ENCODE measurements around the gene NADK2. TPM values are rescaled to one million over a fixed set of nuclear protein-coding genes. Genes with fewer than 3 reads are reported as not detected.

Gene NADK2
- total RNA-seq, 1 experiment from 2014 or later = 12.2 TPM

GRCh38 chr5:36237751-36238150 lies 4.0 kb downstream of the NADK2 start:
- TF ChIP-seq CTCF (conservative IDR thresholded peaks at IDR 0.05) = no peak
- Histone ChIP-seq H3K23ac (ENCODE audit: insufficient read length, low read depth, low read length) (no peak overlapping the region), H3K9me3 (ENCODE audit: control insufficient read depth, low read depth, low read length) (no peaks in the 10 kb centered on the region), H3K4me2 (ENCODE audit: insufficient read depth, insufficient read length, low read length) (no peak overlapping the region), H3K18ac (ENCODE audit: insufficient read length, low read depth, low read length) (no peak overlapping the region), H4K8ac (replicated peaks; ENCODE audit: insufficient read length, low read depth, low read length) (no peak overlapping the region), H2BK15ac (ENCODE audit: low read depth, low read length) (no peak overlapping the region), H2BK120ac (ENCODE audit: low read depth, low read length, poor library complexity, severe bottlenecking) (no peak overlapping the region), H3K27ac (ENCODE audit: insufficient read length, low read depth, low read length) (no peak overlapping the region), H2BK20ac (ENCODE audit: low read depth, low read length, poor library complexity, severe bottlenecking) (no peak overlapping the region), H4K91ac (ENCODE audit: insufficient read length, low read depth, low read length) (no peak overlapping the region), H2AK5ac (ENCODE audit: insufficient read length, low read length) (no peak overlapping the region), H3K56ac (ENCODE audit: insufficient read length, low read depth, low read length) (no peak overlapping the region), H3K79me2 (ENCODE audit: insufficient read depth, low read length) (no peaks in the 10 kb centered on the region), H4K20me1 (ENCODE audit: control insufficient read depth, insufficient read depth, insufficient read length) (no peaks in the 10 kb centered on the region), H2BK5ac (ENCODE audit: insufficient read length, low read length) (no peak overlapping the region), H3K14ac (ENCODE audit: insufficient read depth, low read length) (no peak overlapping the region), H3K27me3 (ENCODE audit: insufficient read depth, low read length) (no peaks in the 10 kb centered on the region; the same call in 1 of the 2 replicates), H3K23me2 (ENCODE audit: insufficient read length, low read depth, low read length, poor library complexity, severe bottlenecking) (no peaks in the 10 kb centered on the region), H4K5ac (ENCODE audit: insufficient read length, low read depth, low read length) (no peak overlapping the region), H3K4me1 (ENCODE audit: insufficient read depth, low read length) (no peaks in the 10 kb centered on the region), H3K9ac (ENCODE audit: extremely low read depth, insufficient read length, low read length) (no peak overlapping the region), H3K4ac (ENCODE audit: low read depth, low read length) (no peak overlapping the region), H3T11ph (ENCODE audit: low read length) (no peak overlapping the region), H2AFZ (ENCODE audit: low read length) (no peak overlapping the region), H2BK12ac (ENCODE audit: insufficient read length, low read depth, low read length) (no peak overlapping the region), H3K79me1 (ENCODE audit: insufficient read depth, low read depth, low read length, poor library complexity, severe bottlenecking) (no peaks in the 10 kb centered on the region)
- H3K27me3 Mint-ChIP-seq (ENCODE audit: low read depth) = peaks cover 4% of the 10 kb centered on the region
- no peak overlapping the region for H3K27ac Mint-ChIP-seq
- no peak overlapping the region for H3K4me3 Mint-ChIP-seq
- peaks cover 25 to 31% of the 10 kb centered on the region in 2 experiments for H3K4me1 Mint-ChIP-seq
- no peak for DNase-seq
- WGBS (ENCODE audit: extremely low coverage, insufficient read length, low lambda C conversion rate) = no CpG with 5 or more reads among the region's 2 CpGs
- peaks cover 2 to 4% of the 10 kb centered on the region in 2 experiments; a peak in 2 of 5 replicates for H3K9me3 Mint-ChIP-seq
- peaks cover 0 to 5% (median 2%) of the 10 kb centered on the region in 3 experiments; a peak in 3 of 7 replicates for H3K36me3 Mint-ChIP-seq (ENCODE audit: insufficient read depth in 1 of 3, low read depth in 3 of 3)
